GM19395 (cell line): ENCODE results near the gene RBM15.

Experiments used
- ATAC-seq: cut with Tn5 transposase; IDR thresholded peaks from one replicate; pipeline ENCODE4 v1.9.1; 2021; ENCODE audit warnings: mild to moderate bottlenecking, moderate library complexity; ENCODE audit not compliant: unreplicated experiment

The RBM15 gene

GRCh38 chr1:110319332-110320167, 19.6 kb upstream of the RBM15 start:
- no peak for ATAC-seq

GRCh38 chr1:110320168-110320518, 19.0 kb upstream of the RBM15 start:
- no peak for ATAC-seq

- ATAC-seq = no peak
These were observed 18.1 kb upstream of the RBM15 start for GRCh38 chr1:110321045-110321444.

- no peak for ATAC-seq
These were observed 17.3 kb upstream of the RBM15 start for GRCh38 chr1:110321846-110322245.

- ATAC-seq = no peak
These were observed 14.5 kb upstream of the RBM15 start for GRCh38 chr1:110324667-110325066.

GRCh38 chr1:110326826-110327225, 12.4 kb upstream of the RBM15 start:
- no peak for ATAC-seq

GRCh38 chr1:110328274-110328673, 10.9 kb upstream of the RBM15 start:
- ATAC-seq = no peak

GRCh38 chr1:110328700-110329099, 10.5 kb upstream of the RBM15 start:
- ATAC-seq = no peak

- ATAC-seq = no peak
These were observed 3.9 kb upstream of the RBM15 start for GRCh38 chr1:110335265-110335664.

GRCh38 chr1:110336300-110337039, 2.7 kb upstream of the RBM15 start:
- no peak for ATAC-seq

GRCh38 chr1:110337704-110338308, 1.4 kb upstream of the RBM15 start:
- no peak for ATAC-seq

GRCh38 chr1:110338309-110338885, 780 bp upstream of the RBM15 start:
- peak; percentile 79 for ATAC-seq

GRCh38 chr1:110339407-110340206, 430 bp downstream of the RBM15 start:
- peak; percentile 0 for ATAC-seq

- no peak for ATAC-seq
These were observed 961 bp downstream of the RBM15 start for GRCh38 chr1:110340207-110340468.

GRCh38 chr1:110341146-110341871, 2.1 kb downstream of the RBM15 start:
- no peak for ATAC-seq

- ATAC-seq = no peak
These were observed 2.7 kb downstream of the RBM15 start for GRCh38 chr1:110341872-110342331.

- no peak for ATAC-seq
These were observed 4.1 kb downstream of the RBM15 start for GRCh38 chr1:110343249-110343648.

- no peak for ATAC-seq
These were observed 5.0 kb downstream of the RBM15 start for GRCh38 chr1:110344152-110344551.

GRCh38 chr1:110345480-110345879, 6.3 kb downstream of the RBM15 start:
- ATAC-seq = no peak

- ATAC-seq = no peak
These were observed 7.5 kb downstream of the RBM15 start for GRCh38 chr1:110346690-110347089.
